WTC11 (cell line): Measurements from ENCODE around the gene GLYAT. TPM values are rescaled to one million over a fixed set of nuclear protein-coding genes. Genes with fewer than 3 reads are reported as not detected.

Experiments
- ATAC-seq: fragments of 200-7000 bp; cut with Tn5 transposase; 2 replicates; pipeline ENCODE4 v1.10.0; 2021; ENCODE audit warnings: mild to moderate bottlenecking, moderate library complexity
- CTCF ChIA-PET: fragments of 300-600 bp; sonication (Branson Sonifier 250); formaldehyde crosslinking; loops from one replicate; lab custom pipeline; 2021; ENCODE audit warnings: antibody characterized with exemption; lab: Charles Lee
- POLR2A ChIA-PET: fragments of 350-600 bp; sonication (Branson Sonifier 250); formaldehyde crosslinking; loops from one replicate; lab custom pipeline; 2021; ENCODE audit warnings: antibody characterized with exemption; lab: Charles Lee
- DNase-seq: peaks from one replicate; pipeline ENCODE4 v3.0.0; 2021; ENCODE audit warnings: low spot score
- H3K27ac Mint-ChIP-seq: 2 replicates; pipeline ENCODE4 v1.8.0; 2021; ENCODE audit warnings: mixed read lengths
- H3K27me3 Mint-ChIP-seq: 2 replicates; pipeline ENCODE4 v1.8.0; 2021; ENCODE audit warnings: low read depth, mild to moderate bottlenecking, moderate library complexity, mixed read lengths
- H3K36me3 Mint-ChIP-seq: 2 replicates; pipeline ENCODE4 v1.8.0; 2021; ENCODE audit warnings: mixed read lengths
- H3K4me1 Mint-ChIP-seq: 2 replicates; pipeline ENCODE4 v1.8.0; 2022; ENCODE audit warnings: mixed read lengths
- H3K4me3 Mint-ChIP-seq: 2 replicates; pipeline ENCODE4 v1.8.0; 2021; ENCODE audit warnings: mild to moderate bottlenecking, moderate library complexity, mixed read lengths
- H3K9me3 Mint-ChIP-seq: 2 replicates; pipeline ENCODE4 v1.8.0; 2021; ENCODE audit warnings: mixed read lengths
- ATF1 ChIP-seq: sonication (generic); formaldehyde crosslinking; IDR thresholded peaks from 2 replicates; pipeline ENCODE4 v1.8.1; 2023; ENCODE audit warnings: mild to moderate bottlenecking, moderate library complexity, missing genetic modification reagents
- CREB1 ChIP-seq: sonication (generic); formaldehyde crosslinking; IDR thresholded peaks from 2 replicates; pipeline ENCODE4 v1.8.0; 2023; ENCODE audit warnings: mild to moderate bottlenecking, missing genetic modification reagents
- CREM ChIP-seq: sonication (generic); formaldehyde crosslinking; IDR thresholded peaks from 2 replicates; pipeline ENCODE4 v1.8.1; 2022; ENCODE audit warnings: mild to moderate bottlenecking, missing genetic modification reagents, moderate library complexity
- ELF4 ChIP-seq: sonication (generic); formaldehyde crosslinking; IDR thresholded peaks from 2 replicates; pipeline ENCODE4 v1.8.1; 2022; ENCODE audit warnings: low read depth, mild to moderate bottlenecking, moderate library complexity, missing genetic modification reagents
- ERG ChIP-seq: fragments of 250-450 bp; sonication (Bioruptor Pico); IDR thresholded peaks from 2 replicates; pipeline ENCODE4 v1.8.0; 2021; ENCODE audit warnings: mild to moderate bottlenecking
- FOXK1 ChIP-seq: sonication (generic); formaldehyde crosslinking; IDR thresholded peaks from 2 replicates; pipeline ENCODE4 v1.8.0; 2022; ENCODE audit warnings: mild to moderate bottlenecking, moderate library complexity, missing genetic modification reagents
- GRHL2 ChIP-seq: fragments of 250-450 bp; sonication (Bioruptor Pico); IDR thresholded peaks from 2 replicates; pipeline ENCODE4 v1.8.0; 2022; ENCODE audit warnings: mild to moderate bottlenecking, moderate library complexity; ENCODE audit not compliant: insufficient replicate concordance, severe bottlenecking
- JUN ChIP-seq: sonication (generic); formaldehyde crosslinking; IDR thresholded peaks from 2 replicates; pipeline ENCODE4 v1.8.0; 2023; ENCODE audit warnings: mild to moderate bottlenecking, missing genetic modification reagents
- TEAD1 ChIP-seq: sonication (generic); formaldehyde crosslinking; IDR thresholded peaks from 2 replicates; pipeline ENCODE4 v1.8.0; 2022; ENCODE audit warnings: mild to moderate bottlenecking, missing genetic modification reagents
- TEAD4 ChIP-seq: sonication (generic); formaldehyde crosslinking; IDR thresholded peaks from 2 replicates; pipeline ENCODE4 v1.8.0; 2022; ENCODE audit warnings: mild to moderate bottlenecking, missing genetic modification reagents
- TP53 ChIP-seq: sonication (generic); formaldehyde crosslinking; IDR thresholded peaks from 2 replicates; pipeline ENCODE4 v1.8.1; 2023; ENCODE audit warnings: mild to moderate bottlenecking, missing genetic modification reagents
- ZBTB43 ChIP-seq: sonication (generic); formaldehyde crosslinking; IDR thresholded peaks from 2 replicates; pipeline ENCODE4 v1.8.1; 2023; ENCODE audit warnings: mild to moderate bottlenecking, missing genetic modification reagents
- ZNF219 ChIP-seq: sonication (generic); formaldehyde crosslinking; IDR thresholded peaks from 2 replicates; pipeline ENCODE4 v1.8.0; 2023; ENCODE audit warnings: missing genetic modification reagents, mild to moderate bottlenecking, borderline replicate concordance
- total RNA-seq: library from RNA; stranded (reverse); gene quantifications from 3 replicates; pipeline ENCODE4 v1.2.3, GENCODE V29; 2021
- TF ChIP-seq, protein P1 (sequence below): fragments of 250-450 bp; sonication (Bioruptor Pico); IDR thresholded peaks from 2 replicates; pipeline ENCODE4 v1.9.0; 2021; ENCODE audit warnings: mild to moderate bottlenecking, borderline replicate concordance
- TF ChIP-seq, protein P2 (sequence below): sonication (generic); formaldehyde crosslinking; IDR thresholded peaks from 2 replicates; pipeline ENCODE4 v1.8.1; 2022; ENCODE audit warnings: low read depth, missing genetic modification reagents, borderline replicate concordance
- TF ChIP-seq, protein P3 (sequence below): fragments of 250-450 bp; sonication (Bioruptor Pico); IDR thresholded peaks from 2 replicates; pipeline ENCODE4 v1.9.0; 2021; ENCODE audit warnings: mild to moderate bottlenecking

Gene GLYAT
- total RNA-seq, 1 experiment from 2014 or later = not detected

- no peak for TF ChIP-seq TEAD1
- TF ChIP-seq, protein P1, sequence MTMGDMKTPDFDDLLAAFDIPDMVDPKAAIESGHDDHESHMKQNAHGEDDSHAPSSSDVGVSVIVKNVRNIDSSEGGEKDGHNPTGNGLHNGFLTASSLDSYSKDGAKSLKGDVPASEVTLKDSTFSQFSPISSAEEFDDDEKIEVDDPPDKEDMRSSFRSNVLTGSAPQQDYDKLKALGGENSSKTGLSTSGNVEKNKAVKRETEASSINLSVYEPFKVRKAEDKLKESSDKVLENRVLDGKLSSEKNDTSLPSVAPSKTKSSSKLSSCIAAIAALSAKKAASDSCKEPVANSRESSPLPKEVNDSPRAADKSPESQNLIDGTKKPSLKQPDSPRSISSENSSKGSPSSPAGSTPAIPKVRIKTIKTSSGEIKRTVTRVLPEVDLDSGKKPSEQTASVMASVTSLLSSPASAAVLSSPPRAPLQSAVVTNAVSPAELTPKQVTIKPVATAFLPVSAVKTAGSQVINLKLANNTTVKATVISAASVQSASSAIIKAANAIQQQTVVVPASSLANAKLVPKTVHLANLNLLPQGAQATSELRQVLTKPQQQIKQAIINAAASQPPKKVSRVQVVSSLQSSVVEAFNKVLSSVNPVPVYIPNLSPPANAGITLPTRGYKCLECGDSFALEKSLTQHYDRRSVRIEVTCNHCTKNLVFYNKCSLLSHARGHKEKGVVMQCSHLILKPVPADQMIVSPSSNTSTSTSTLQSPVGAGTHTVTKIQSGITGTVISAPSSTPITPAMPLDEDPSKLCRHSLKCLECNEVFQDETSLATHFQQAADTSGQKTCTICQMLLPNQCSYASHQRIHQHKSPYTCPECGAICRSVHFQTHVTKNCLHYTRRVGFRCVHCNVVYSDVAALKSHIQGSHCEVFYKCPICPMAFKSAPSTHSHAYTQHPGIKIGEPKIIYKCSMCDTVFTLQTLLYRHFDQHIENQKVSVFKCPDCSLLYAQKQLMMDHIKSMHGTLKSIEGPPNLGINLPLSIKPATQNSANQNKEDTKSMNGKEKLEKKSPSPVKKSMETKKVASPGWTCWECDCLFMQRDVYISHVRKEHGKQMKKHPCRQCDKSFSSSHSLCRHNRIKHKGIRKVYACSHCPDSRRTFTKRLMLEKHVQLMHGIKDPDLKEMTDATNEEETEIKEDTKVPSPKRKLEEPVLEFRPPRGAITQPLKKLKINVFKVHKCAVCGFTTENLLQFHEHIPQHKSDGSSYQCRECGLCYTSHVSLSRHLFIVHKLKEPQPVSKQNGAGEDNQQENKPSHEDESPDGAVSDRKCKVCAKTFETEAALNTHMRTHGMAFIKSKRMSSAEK (CRISPR knock-in tag) = no peak
Measured at GRCh38 chr11:58781345-58781744, 49.6 kb upstream of the GLYAT start (continued).

DNA sequence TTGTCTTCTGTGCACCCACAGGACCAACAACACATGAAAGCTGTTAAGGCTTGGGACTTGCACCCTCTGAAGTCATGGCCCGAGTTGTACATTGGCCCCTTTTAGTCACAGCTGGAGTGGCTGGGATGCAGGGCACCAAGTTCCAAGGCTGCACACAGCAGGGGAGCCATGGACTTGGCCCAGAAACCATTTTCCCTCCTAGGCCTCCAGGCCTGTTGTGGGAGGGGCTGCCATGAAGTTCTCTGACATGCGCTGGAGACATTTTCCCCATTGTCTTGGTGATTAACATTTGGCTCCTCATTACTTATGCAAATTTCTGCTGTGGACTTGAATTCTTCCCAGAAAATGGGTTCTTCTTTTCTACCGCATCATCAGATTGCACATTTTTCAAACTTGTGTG, 48.8 kb upstream of the GLYAT start:
- ATAC-seq = no peak
- POLR2A ChIA-PET = no interaction called here
- no peaks in the 10 kb centered on the region for H3K4me1 Mint-ChIP-seq

More for the DNA sequence above, 48.8 kb upstream of the GLYAT start:
- DNase-seq = no peak
- peaks cover 6% of the 10 kb centered on the region; the same call in 1 of the 2 replicates for H3K27me3 Mint-ChIP-seq
- TF ChIP-seq ATF1 (CRISPR knock-in tag) = no peak
- TF ChIP-seq, protein P2, sequence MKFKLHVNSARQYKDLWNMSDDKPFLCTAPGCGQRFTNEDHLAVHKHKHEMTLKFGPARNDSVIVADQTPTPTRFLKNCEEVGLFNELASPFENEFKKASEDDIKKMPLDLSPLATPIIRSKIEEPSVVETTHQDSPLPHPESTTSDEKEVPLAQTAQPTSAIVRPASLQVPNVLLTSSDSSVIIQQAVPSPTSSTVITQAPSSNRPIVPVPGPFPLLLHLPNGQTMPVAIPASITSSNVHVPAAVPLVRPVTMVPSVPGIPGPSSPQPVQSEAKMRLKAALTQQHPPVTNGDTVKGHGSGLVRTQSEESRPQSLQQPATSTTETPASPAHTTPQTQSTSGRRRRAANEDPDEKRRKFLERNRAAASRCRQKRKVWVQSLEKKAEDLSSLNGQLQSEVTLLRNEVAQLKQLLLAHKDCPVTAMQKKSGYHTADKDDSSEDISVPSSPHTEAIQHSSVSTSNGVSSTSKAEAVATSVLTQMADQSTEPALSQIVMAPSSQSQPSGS = no peak
- TF ChIP-seq JUN = no peak
- no peak for TF ChIP-seq ZNF219 (CRISPR knock-in tag)
- no peak for TF ChIP-seq CREB1
- TF ChIP-seq TP53 (CRISPR knock-in tag) = no peak
- TF ChIP-seq, protein P3, sequence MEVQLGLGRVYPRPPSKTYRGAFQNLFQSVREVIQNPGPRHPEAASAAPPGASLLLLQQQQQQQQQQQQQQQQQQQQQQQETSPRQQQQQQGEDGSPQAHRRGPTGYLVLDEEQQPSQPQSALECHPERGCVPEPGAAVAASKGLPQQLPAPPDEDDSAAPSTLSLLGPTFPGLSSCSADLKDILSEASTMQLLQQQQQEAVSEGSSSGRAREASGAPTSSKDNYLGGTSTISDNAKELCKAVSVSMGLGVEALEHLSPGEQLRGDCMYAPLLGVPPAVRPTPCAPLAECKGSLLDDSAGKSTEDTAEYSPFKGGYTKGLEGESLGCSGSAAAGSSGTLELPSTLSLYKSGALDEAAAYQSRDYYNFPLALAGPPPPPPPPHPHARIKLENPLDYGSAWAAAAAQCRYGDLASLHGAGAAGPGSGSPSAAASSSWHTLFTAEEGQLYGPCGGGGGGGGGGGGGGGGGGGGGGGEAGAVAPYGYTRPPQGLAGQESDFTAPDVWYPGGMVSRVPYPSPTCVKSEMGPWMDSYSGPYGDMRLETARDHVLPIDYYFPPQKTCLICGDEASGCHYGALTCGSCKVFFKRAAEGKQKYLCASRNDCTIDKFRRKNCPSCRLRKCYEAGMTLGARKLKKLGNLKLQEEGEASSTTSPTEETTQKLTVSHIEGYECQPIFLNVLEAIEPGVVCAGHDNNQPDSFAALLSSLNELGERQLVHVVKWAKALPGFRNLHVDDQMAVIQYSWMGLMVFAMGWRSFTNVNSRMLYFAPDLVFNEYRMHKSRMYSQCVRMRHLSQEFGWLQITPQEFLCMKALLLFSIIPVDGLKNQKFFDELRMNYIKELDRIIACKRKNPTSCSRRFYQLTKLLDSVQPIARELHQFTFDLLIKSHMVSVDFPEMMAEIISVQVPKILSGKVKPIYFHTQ = no peak
- TF ChIP-seq TEAD4 (CRISPR knock-in tag) = no peak
- no peak for TF ChIP-seq CREM
- no peak for TF ChIP-seq FOXK1 (CRISPR knock-in tag)
- TF ChIP-seq ERG = no peak
- no peak for TF ChIP-seq ZBTB43
- no peak for TF ChIP-seq GRHL2 (CRISPR knock-in tag)
- TF ChIP-seq ELF4 = no peak
- peaks cover 86% of the 10 kb centered on the region for H3K9me3 Mint-ChIP-seq
- no peak overlapping the region for H3K4me3 Mint-ChIP-seq
- CTCF ChIA-PET = no interaction called here
- no peak overlapping the region for H3K27ac Mint-ChIP-seq
- peaks cover 31% of the 10 kb centered on the region for H3K36me3 Mint-ChIP-seq
